GM21526 (cell line): ENCODE results near the gene MYO1E.
"Not testable (repeated sequence)": the region's sequence is repeated elsewhere in the genome, so short reads cannot be mapped to it uniquely, and the experiment has no call there.

Experiments
- ATAC-seq: cut with Tn5 transposase; IDR thresholded peaks from one replicate; pipeline ENCODE4 v1.9.1; 2021; ENCODE audit warnings: moderate library complexity; ENCODE audit not compliant: unreplicated experiment, low FRiP score

The MYO1E gene

DNA sequence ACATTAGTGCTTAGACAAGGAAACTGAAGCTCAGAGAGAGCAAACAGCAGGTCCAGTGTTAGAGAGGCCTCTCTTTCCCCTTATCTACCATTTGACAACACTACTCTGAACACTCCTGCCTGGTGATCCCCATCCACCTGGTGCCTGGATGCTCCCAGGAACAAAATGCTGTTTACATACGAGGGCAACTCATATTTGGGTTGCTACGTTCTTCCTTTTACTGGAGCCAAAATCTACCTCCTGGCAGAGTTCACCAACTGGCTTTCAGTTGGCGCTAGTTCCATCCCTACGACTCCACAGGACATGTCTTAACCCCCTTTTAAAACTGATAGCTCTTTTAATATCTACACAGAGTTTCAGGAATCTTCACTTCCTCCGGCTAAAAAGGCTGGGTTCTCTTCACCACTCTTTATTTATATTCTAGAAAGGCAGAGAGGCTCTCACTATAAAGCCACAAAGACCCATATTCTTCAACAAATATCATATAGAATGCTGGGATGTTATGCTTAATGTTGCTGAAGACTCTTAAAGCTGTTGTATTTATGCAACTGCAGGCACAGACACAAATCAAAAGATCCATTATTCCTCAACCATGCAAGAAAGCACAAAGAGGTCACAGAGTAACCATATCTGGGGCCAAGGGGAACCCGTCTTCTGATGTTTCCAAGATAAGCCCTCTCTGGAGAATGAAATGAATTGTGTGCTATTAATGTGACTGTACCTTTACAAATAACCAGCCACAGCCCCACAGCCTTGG, 219.8 kb downstream of the MYO1E start:
- no peak for ATAC-seq

DNA sequence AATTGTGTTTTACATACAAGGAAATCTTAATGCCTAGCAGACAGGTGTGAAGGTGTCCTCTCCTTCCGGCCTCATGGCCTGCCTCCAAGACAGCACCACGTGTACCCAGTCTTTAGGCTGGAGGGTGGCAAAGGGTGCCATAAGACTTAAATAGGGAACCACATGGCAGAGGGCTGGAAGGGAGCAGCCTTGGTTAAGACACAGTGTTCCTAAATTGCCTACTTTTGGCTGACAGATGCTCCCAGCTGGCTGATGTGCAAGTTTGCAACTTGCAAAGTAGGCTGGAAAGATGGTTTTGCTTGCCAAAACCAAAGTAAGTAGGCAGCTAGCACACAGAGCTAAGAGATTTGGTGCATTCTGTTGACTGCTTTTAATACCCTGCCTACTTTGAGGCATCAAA, 222.5 kb downstream of the MYO1E start:
- no peak for ATAC-seq

DNA sequence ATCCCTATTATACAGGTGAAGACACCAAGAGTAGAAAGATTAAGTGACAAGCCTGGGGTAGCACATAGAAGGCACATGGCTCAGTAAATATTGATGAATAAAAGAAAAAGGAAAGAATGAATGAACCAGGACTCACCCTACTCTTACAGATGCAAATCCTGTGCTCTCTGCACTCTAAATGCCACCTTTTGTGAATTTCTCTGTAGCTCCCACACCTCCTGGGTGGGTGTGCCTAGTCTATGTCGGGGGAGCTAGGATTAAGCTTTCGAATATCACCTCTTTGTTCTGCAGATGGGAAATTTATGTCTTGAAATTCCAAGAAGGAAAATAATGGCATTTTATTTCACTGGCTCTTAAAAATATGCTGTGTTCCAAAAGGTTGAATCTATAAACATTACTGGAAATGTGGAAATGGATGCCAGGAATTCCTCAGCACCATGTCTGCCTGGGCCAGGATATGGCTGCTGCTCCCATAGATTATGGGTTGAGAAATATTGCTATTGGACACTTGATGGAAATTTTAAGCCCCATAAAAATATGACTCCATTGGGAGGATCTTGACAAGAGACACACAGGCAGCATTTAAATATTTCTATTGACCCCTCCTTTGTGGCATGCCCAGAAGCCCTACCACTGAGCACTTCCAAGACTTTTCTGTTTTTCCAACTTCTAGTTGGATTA, 224.4 kb downstream of the MYO1E start:
- no peak for ATAC-seq

DNA sequence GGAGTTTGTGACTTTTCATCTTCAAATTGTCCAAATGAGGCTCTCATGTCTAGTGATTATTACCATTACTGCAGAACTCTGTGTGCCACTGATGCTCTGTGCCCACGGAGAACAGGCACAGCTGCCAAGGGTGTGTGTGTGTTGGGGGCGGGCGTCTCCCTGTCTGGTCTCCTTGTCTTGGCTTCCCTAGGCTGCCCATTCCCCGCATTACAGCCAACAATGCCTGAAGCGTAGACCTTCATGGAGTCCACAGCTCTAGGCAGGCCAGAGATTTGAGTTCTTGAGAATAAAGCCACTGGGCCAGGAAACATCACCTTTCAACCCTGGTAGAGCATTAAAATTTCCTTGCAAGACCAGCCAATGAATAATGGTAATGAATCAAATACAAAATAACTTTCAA, 225.0 kb downstream of the MYO1E start:
- no peak for ATAC-seq

DNA sequence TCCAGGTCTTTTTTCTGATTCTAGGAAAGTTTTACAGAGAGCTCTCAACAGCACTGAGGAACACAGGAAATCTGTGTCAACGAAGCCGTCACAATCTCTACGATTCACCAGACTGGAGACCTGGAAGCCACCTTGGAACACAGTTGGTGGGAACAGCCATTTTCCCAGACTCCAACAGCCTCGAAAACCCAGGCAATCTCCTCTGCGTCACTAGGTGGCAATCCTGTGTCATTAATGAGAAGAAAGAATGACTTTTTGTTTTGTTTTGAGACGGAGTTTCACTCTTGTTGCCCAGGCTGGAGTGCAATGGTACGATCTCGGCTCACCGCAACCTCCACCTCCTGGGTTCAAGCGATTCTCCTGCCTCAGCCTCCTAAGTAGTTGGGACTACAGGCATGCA, 228.1 kb downstream of the MYO1E start:
- not testable (repeated sequence) for ATAC-seq

DNA sequence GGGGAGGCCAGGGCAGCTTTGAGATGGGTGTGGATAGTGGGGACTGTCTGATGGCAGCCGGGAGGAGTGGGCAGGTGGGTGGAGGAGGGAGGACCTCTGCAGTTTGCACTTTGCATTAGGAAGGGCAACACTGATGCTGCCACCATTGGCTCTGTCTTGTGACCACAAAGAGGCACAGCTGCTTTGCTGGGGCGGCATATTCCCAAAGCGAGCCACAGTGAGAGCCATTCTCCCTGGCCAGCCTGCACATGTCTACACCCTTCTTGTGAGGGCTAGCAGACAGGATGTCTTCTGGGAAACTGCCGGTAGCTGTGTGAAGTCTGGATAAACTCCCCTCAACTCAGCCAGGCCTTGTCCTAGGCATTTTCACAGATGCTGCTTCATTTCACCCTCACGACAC, 229.4 kb downstream of the MYO1E start:
- no peak for ATAC-seq

DNA sequence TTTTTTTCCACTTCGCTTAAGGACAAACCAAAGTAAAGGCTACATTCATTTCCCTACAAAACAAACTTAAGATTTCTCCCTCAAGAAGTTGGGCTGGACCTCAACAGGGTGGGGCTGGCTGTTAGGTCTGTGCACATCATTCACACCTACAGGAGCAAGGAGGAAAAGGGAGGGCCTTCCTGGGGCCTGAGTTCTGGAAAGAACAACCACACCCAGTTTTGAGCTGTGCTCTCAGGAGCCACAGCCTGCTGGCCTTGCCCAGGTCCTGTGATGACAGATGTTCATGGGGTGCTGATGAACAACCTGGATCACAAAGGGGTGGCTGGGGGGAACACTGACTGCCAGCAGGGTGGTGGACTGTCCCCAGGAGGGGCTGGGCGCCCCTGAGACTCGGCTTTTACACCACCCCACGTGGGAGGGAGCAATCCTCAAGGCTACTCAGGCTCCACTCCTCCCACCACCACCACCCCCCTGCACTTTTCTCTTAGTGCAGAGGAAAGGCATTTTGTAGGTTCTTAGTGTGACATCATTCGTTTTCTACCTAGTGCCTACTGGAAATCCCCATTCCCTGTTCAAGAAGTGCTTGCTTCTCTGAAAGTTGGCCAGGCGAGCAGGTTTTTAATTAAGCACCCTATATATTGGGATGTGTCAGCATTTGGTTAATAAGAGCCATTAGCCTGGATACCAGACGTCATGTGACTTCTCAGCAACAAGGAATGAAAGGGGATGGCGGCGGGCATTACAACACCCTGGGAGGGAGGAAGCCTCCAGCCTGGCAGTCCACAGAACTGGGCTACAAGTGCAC, 232.0 kb downstream of the MYO1E start:
- no peak for ATAC-seq

DNA sequence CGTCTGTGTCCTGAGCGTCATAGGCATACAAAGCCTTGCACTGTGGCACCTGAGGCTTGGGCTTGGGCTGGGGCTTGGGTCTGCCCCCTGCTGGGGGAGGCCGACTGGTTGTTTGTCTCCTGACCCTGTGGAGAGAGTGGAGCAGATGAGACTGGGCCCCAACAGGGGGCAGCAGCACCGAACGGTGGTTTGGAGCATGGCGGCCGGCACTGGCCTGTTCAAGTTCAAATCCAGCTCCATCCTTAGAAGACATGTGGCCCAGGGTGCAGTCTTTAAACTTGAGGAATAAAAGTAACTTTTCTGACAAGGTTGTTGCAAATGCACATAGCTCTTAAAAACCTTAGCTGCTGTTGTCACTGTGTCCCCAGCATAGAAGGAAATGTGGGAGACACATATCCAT, 234.4 kb downstream of the MYO1E start:
- ATAC-seq: no peak

DNA sequence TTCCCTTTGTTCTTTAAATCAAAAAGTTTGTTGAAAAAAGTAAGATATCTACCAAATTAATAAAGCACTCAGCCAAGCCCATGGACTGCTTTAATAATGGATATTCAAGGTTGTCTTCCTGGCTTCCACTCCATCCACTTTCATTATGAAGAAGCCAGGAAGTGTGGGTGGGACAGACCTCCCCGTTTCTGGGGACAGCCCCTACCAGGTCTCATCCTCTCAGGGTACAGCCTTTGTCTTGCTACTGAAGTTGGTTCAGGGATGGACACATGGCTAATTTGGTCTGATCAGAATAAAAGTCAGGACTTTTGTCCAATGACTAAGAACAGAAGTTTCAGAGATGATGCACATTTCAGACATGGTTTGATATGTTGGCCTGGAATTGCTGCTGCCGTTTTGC, 235.1 kb downstream of the MYO1E start:
- ATAC-seq: no peak

DNA sequence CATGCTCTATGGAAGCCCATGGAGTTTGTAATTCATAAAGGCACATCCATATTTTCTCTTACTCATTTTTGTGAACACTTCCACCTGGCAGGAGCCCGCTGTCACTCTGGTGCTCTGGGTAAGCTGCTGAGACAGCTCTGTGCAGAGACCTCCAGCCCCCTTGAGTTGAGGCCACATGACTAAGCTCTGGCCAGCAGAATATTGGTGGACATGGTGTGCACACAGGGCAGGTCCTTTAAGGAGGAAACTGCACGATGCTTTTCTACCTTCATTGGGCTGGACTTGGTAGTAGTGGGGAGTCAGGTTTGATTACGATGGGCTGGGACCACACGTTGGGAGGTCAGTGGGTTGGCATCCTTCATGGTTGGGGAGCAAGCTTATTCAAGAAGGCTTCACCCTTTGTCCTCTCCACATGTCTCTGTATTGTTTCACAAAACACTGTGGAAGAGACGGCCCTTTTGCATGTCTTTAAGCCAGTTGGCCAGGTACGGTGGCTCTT, 238.7 kb downstream of the MYO1E start:
- no peak for ATAC-seq

DNA sequence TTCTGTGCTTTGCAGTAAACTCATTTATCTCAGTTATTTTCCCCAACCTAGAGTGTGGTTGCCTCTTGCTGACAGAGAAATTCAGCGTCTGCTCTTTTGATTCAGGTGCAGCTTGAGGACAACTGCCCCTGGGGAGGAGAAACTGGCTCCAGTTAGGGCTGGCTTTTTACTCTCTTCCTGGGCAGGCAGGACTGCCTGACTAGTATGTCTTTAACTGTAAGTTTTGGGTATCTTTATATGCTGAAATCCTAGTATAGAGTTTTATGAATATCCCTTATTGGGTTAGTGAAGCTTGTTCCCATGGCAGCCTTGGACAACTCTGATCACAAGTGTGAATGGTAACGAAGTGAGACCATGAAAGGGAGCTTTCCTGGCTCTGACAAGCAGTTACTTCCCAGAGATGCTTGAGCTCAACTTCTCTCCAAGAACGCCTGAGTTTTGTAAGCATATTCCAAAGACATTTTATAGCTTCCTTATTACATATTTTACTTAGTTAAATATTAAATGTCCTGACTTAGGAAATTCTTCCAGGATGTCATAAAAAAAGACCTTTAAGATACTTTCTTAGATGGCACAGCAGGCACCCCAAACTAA, 240.6 kb downstream of the MYO1E start:
- no peak for ATAC-seq

DNA sequence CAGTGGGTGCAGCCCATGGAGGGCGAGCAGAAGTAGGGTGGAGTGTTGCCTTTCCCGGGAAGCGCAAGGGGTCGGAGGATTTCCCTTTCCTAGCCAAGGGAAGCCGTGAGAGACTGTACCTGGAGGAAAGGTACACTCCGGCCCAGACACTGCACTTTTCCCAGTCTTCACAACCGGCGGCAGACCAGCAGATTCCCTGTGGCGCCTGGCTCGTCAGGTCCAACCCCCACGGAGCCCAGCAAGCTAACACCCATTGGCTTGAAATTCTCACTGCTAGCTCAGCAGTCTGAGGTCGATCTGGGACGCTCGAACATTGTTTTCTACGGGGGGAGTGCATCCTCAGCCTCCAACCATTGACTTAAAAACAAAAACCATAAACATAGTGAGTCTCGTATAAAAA, 241.2 kb downstream of the MYO1E start:
- no peak for ATAC-seq

DNA sequence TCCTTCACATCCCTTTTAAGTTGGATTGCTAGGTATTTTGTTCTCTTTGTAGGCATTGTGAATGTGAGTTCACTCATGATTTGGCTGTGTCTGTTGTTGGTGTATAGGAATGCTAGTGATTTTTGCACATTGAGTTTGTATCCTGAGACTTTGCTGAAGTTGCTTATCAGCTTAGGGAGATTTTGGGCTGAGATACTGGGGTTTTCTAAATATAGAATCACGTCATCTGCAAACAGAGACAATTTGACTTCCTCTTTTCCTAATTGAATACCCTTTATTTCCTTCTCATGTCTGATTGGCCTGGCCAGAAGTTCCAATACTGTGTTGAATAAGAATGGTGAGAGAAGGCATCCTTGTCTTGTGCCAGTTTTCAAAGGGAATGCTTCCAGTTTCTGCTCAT, 245.4 kb downstream of the MYO1E start:
- not testable (repeated sequence) for ATAC-seq

DNA sequence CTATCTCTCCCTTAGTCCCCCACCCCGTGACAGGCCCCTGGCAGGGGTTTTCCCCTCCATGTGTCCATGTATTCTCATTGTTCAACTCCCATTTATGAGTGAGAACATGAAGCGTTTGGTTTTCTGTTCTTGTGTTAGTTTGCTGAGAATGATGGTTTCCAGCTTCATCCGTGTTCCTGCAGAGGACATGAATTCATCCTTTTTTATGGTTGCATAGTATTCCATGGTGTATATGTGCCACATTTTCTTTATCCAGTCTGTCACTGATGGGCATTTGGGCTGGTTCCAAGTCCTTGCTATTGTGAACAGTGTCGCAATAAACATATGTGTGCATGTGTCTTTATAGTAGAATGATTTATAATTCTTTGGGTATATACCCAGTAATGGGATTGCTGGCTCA, 247.0 kb downstream of the MYO1E start:
- not testable (repeated sequence) for ATAC-seq

DNA sequence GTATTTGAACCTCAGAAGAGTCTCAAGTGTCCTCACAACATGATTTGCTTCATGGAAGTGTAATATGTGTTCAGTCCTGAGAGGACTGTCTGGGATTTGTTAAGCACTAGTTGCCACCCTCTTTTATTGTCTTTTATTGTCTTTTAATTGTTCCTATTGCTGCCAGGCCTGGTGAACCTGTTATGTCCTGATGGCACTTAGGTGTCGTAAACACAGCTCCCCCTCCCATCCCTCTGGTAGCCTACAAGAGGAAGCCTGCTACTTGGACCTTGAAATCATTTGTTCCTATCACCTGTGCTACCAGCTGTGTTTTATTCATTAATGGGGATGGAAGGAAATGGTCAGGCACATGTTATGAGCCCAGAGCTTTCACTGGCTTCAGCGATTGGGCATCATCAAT, 248.4 kb downstream of the MYO1E start:
- ATAC-seq: no peak

DNA sequence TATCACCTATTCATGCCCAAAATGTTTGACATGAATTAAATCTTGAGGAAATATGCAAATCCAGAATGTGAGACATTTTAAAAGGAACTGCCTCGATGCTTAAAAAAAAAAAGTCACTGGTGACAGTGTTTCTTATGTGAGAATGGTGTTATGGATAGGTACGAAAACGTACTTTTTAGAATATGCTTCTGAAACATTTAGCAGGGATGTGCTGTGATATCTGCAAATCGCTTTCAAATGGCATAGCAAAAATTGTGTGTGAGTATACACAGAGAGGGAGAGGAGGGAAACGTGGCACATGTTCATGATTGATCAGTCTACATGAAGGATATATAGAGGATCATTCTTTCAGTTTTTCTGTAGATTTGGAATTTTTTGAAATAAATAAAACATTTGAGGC, 251.7 kb downstream of the MYO1E start:
- no peak for ATAC-seq

DNA sequence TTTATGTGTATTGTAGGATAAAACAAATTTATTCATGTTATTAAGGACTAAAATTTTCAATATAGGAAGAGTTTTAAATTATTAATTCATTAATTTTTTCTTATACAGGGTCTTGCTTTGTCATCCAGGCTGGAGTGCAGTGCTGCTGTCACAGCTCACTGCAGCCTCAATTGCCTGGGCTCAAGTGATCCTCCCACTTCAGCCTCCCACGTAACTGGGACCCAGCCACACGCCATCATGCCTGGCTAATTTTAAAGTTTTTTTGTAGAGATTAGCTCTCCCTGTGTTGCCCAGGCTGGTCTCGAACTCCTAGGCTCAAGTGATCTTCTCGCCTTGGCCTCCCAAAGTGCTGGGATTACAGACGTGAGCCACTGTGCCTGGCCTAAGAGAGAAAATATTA, 253.0 kb downstream of the MYO1E start:
- no peak for ATAC-seq

DNA sequence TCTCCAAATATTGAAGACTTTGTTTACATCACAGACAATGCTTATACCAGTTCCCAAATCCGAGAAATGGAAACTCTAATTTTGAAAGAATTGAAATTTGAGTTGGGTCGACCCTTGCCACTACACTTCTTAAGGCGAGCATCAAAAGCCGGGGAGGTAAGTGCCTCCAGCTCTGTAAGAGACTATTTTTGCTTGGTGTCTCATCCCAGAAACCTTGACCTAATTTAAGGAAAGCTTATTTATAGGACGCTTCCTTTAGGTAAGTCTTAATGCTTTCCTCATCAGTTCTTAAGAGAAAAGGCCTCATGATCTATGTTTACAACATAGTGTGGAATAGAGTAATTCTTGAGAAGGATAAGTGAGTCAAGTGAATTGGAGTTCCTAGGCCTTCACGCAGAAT, 255.9 kb downstream of the MYO1E start:
- no peak for ATAC-seq

DNA sequence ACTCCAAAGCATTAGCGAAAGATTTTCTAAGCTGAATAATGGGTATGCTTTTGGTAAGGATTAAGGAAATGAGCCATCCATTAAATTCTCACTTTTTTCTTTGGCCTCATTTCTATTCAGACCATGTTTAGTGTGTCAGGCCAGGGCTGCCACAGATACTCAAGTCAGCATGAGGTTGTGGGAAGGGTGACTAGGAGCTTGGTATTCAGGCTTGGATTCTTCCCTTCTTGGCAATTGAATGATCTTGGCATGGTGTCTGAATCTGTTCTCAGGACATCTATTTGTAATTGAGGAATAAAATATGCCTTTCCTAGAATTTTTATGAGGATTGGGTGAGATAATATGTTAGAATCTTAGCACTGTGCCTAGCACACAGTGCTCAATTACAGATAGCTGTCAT, 256.5 kb downstream of the MYO1E start:
- no peak for ATAC-seq

DNA sequence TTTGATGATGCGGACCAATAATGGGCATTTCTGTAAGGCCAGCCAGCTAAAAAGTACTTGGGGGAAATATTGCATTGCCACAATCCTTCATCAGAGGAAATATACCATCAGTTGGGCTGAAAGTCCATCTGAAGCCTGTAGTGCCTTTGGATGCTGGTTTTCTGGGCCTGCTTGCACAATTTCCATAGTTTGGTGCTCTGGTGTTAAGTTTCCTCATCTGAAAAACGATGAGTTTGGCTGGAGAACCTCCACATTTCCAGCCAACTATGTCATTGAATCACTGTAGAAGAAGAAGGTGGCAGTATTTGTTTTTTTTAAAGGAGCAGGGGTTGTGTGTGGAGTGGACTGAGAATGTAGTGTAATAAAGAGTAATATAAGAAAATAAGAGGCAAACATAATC, 257.6 kb downstream of the MYO1E start:
- ATAC-seq: no peak

DNA sequence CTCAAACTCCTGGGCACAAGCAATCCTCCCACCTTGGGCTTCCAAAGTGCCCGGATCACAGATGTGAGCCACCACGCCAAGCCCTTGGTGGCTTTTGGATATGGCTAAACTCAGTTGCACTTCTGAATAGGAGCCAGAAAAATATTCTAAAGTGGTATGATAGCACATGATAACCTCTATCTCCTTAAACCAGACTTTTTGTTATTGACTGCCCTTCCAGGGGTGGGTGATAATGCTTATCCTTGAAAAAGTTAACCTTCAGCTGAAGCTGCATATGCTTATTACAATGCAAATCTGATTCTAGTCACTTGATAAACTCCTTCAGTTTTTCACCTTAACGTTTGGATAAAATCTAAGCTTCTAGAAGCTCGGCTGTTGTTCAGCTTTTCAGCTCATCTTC, 261.4 kb downstream of the MYO1E start:
- ATAC-seq: no peak
